ENCODE results near the gene TPM2. TPM values are rescaled to one million over a fixed set of nuclear protein-coding genes. Genes with fewer than 3 reads are reported as not detected.
"Not testable (repeated sequence)": the region's sequence is repeated elsewhere in the genome, so short reads cannot be mapped to it uniquely, and the experiment has no call there.

Gene TPM2
- polyA plus RNA-seq, 4 donors, result 127 to 206 (median 194) TPM

- not testable (repeated sequence) for DNase-seq (ENCODE audit: low read depth in 4 of 4, low spot score in 2 of 4)
Observed at GRCh38 chr9:35637427-35637955, 52.2 kb downstream of the TPM2 start.

DNA sequence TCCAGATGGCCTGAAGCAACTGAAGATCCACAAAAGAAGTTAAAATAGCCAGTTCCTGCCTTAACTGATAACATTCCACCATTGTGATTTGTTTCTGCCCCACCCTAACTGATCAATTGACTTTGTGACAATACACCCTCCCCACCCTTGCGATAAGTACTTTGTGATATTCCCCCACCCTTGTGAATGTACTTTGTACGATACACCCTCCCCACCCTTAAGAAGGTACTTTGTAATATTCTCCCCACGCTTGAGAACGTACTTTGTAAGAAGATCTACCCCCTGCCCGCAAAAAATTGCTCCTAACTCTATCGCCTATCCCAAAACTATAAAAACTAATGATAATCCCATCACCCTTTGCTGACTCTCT, 52.9 kb downstream of the TPM2 start:
- not testable (repeated sequence) for DNase-seq (ENCODE audit: low read depth in 4 of 4, low spot score in 2 of 4)

- no peak for DNase-seq (ENCODE audit: low read depth in 4 of 4, low spot score in 2 of 4)
Observed at GRCh38 chr9:35636135-35636876, 53.4 kb downstream of the TPM2 start.

- DNase-seq (ENCODE audit: low read depth in 4 of 4, low spot score in 2 of 4), result no peak
Observed at GRCh38 chr9:35635730-35636129, 54.0 kb downstream of the TPM2 start.

Other genes with a start within 250 kb of the TPM2 start
- gene RUSC2, start 199.8 kb downstream of the TPM2 start, polyA plus RNA-seq (ENCODE audit: insufficient read length in 4 of 4), result 10 to 100 TPM; 17.3 to 21.7 (median 19.7) TPM
- gene TESK1, start 84.7 kb downstream of the TPM2 start, polyA plus RNA-seq (ENCODE audit: insufficient read length in 4 of 4), result 10 to 100 TPM; 29.4 to 51.9 (median 41.7) TPM
- 1 to 10 TPM; 2.4 to 3.4 (median 2.9) TPM for gene CD72, start 71.5 kb downstream of the TPM2 start, polyA plus RNA-seq (ENCODE audit: insufficient read length in 4 of 4)
- gene SIT1, start 39.0 kb downstream of the TPM2 start, polyA plus RNA-seq (ENCODE audit: insufficient read length in 4 of 4), result under 1 TPM; 0.14 to 0.30 (median 0.18) TPM
- not detected for gene RMRP, start 31.9 kb downstream of the TPM2 start, polyA plus RNA-seq (ENCODE audit: insufficient read length in 4 of 4)
- 10 to 100 TPM; 16.3 to 25.8 (median 19.7) TPM for gene CCDC107, start 31.6 kb downstream of the TPM2 start, polyA plus RNA-seq (ENCODE audit: insufficient read length in 4 of 4)
- 10 to 100 TPM in 2 of 4 donors, 1 to 10 TPM in 2; 6.1 to 11.0 (median 9.9) TPM for gene ARHGEF39, start 24.7 kb downstream of the TPM2 start, polyA plus RNA-seq (ENCODE audit: insufficient read length in 4 of 4)
- gene CA9, start 16.0 kb downstream of the TPM2 start, polyA plus RNA-seq (ENCODE audit: insufficient read length in 4 of 4), result 1 to 10 TPM in 1 of 4 donors, under 1 TPM in 3; 0.61 to 1.2 (median 0.89) TPM
- 100 to 1,000 TPM; 144 to 186 (median 174) TPM for gene TLN1, start 42.3 kb upstream of the TPM2 start, polyA plus RNA-seq (ENCODE audit: insufficient read length in 4 of 4)
- 10 to 100 TPM; 38.0 to 44.0 (median 39.0) TPM for gene CREB3, start 42.7 kb upstream of the TPM2 start, polyA plus RNA-seq (ENCODE audit: insufficient read length in 4 of 4)
- 100 to 1,000 TPM in 2 of 4 donors, 10 to 100 TPM in 2; 91.6 to 145 (median 116) TPM for gene GBA2, start 59.3 kb upstream of the TPM2 start, polyA plus RNA-seq (ENCODE audit: insufficient read length in 4 of 4)
- gene RGP1, start 59.4 kb upstream of the TPM2 start, polyA plus RNA-seq (ENCODE audit: insufficient read length in 4 of 4), result 10 to 100 TPM; 26.0 to 31.0 (median 27.8) TPM
- gene MSMP, start 64.4 kb upstream of the TPM2 start, polyA plus RNA-seq (ENCODE audit: insufficient read length in 4 of 4), result not detected
- 10 to 100 TPM; 20.5 to 30.8 (median 27.7) TPM for gene NPR2, start 101.7 kb upstream of the TPM2 start, polyA plus RNA-seq (ENCODE audit: insufficient read length in 4 of 4)
- 1 to 10 TPM; 5.2 to 9.5 (median 6.0) TPM for gene SPAG8, start 122.3 kb upstream of the TPM2 start, polyA plus RNA-seq (ENCODE audit: insufficient read length in 4 of 4)
- gene HINT2, start 125.1 kb upstream of the TPM2 start, polyA plus RNA-seq (ENCODE audit: insufficient read length in 4 of 4), result 10 to 100 TPM; 47.6 to 70.1 (median 52.5) TPM
- gene FAM221B, start 138.8 kb upstream of the TPM2 start, polyA plus RNA-seq (ENCODE audit: insufficient read length in 4 of 4), result under 1 TPM in 3 of 4 donors, not detected in 1; 0.08 to 0.60 (median 0.22) TPM
- gene TMEM8B, start 139.3 kb upstream of the TPM2 start, polyA plus RNA-seq (ENCODE audit: insufficient read length in 4 of 4), result 10 to 100 TPM; 25.6 to 39.5 (median 29.2) TPM
- not detected for gene OR13J1, start 180.5 kb upstream of the TPM2 start, polyA plus RNA-seq (ENCODE audit: insufficient read length in 4 of 4)
- under 1 TPM in 3 of 4 donors, not detected in 1; 0.19 to 0.61 (median 0.28) TPM for gene HRCT1, start 216.3 kb upstream of the TPM2 start, polyA plus RNA-seq (ENCODE audit: insufficient read length in 4 of 4)
- gene SPAAR, start 219.6 kb upstream of the TPM2 start, polyA plus RNA-seq (ENCODE audit: insufficient read length in 4 of 4), result 1 to 10 TPM; 1.3 to 2.2 (median 2.1) TPM

Data from left renal cortex interstitium (tissue), 4 donors.